H1 (cell line): ENCODE results near the gene DOC2A. TPM values are rescaled to one million over a fixed set of nuclear protein-coding genes. Genes with fewer than 3 reads are reported as not detected.

Experiments used
- CTCF ChIA-PET: fragments of 300-600 bp; sonication (Branson Sonifier 250); formaldehyde crosslinking; loops from one replicate; lab custom pipeline; 2021; ENCODE audit not compliant: partially characterized antibody; lab: Charles Lee
- POLR2A ChIA-PET: fragments of 300-600 bp; sonication (Branson Sonifier 250); formaldehyde crosslinking; loops from one replicate; lab custom pipeline; 2021; ENCODE audit warnings: inconsistent platforms; ENCODE audit not compliant: partially characterized antibody; lab: Charles Lee
- DNase-seq, 2 experiments: peaks; one replicate each; pipeline versions ENCODE4 v3.0.0 to v3.0.0-alpha.2; 2010 to 2022; ENCODE audit warnings: low spot score in 2 of 2, low read depth in 1 of 2, mixed read lengths in 1 of 2
- FAIRE-seq: peaks from 2 replicates; lab custom pipeline; 2011; peaks lifted over from hg19 to GRCh38; lab: Jason Lieb, UNC
- H2AFZ ChIP-seq: 2 replicates; pipeline ENCODE4 v1.8.1; 2012; ENCODE audit warnings: low read length, inconsistent platforms
- H2AK5ac ChIP-seq: 2 replicates; pipeline ENCODE4 v1.6.1; 2013; ENCODE audit warnings: low read depth, low read length
- H2BK120ac ChIP-seq: replicated peaks from 2 replicates; pipeline ENCODE3; 2013; ENCODE audit warnings: low read depth, low read length, inconsistent platforms
- H2BK12ac ChIP-seq: 2 replicates; pipeline ENCODE4 v1.6.1; 2013; ENCODE audit warnings: low read depth, low read length
- H2BK15ac ChIP-seq: 2 replicates; pipeline ENCODE4 v1.6.1; 2013; ENCODE audit warnings: low read length
- H2BK20ac ChIP-seq: 2 replicates; pipeline ENCODE4 v1.6.1; 2013; ENCODE audit warnings: low read length
- H2BK5ac ChIP-seq: 2 replicates; pipeline ENCODE4 v1.6.1; 2013; ENCODE audit warnings: low read depth, low read length
- H3K14ac ChIP-seq: 2 replicates; pipeline ENCODE4 v1.6.1; 2013; ENCODE audit warnings: inconsistent platforms; ENCODE audit not compliant: insufficient read length
- H3K18ac ChIP-seq: 2 replicates; pipeline ENCODE4 v1.6.1; 2013; ENCODE audit warnings: low read length; ENCODE audit errors: extremely low read depth
- H3K23ac ChIP-seq: 2 replicates; pipeline ENCODE4 v1.6.1; 2013; ENCODE audit warnings: inconsistent platforms; ENCODE audit not compliant: insufficient read length
- H3K23me2 ChIP-seq: 2 replicates; pipeline ENCODE4 v1.6.1; 2013; ENCODE audit warnings: low read depth, low read length
- H3K27ac ChIP-seq: 2 replicates; pipeline ENCODE4 v1.6.1; 2011; ENCODE audit warnings: low read depth, low read length, inconsistent platforms
- H3K27me3 ChIP-seq, 4 experiments: replicated peaks in 1 of 4; 1 replicate in 1 of 4; 2 replicates in 3 of 4; pipeline versions ENCODE4 v1.6.1 to v1.8.1; 2011 to 2013; ENCODE audit warnings: low read length in 3 of 4, mild to moderate bottlenecking in 3 of 4, inconsistent platforms in 2 of 4, mixed read lengths in 2 of 4, moderate library complexity in 1 of 4; ENCODE audit not compliant: control insufficient read depth in 3 of 4, insufficient read depth in 3 of 4; ENCODE audit errors: extremely low read depth in 1 of 4
- H3K36me3 ChIP-seq, 4 experiments: 2 replicates each; pipeline versions ENCODE4 v1.6.1 to v1.8.1; 2011 to 2013; ENCODE audit warnings: mild to moderate bottlenecking in 4 of 4, low read length in 3 of 4, moderate library complexity in 2 of 4, control low read depth in 1 of 4, inconsistent platforms in 1 of 4; ENCODE audit not compliant: insufficient read depth in 4 of 4, control insufficient read depth in 2 of 4
- H3K4ac ChIP-seq: replicated peaks from 2 replicates; pipeline ENCODE3; 2013; ENCODE audit warnings: low read length, low read depth, mixed read lengths, inconsistent platforms; ENCODE audit not compliant: insufficient read length
- H3K4me1 ChIP-seq, 4 experiments: replicated peaks in 1 of 4; 1 replicate in 1 of 4; 2 replicates in 3 of 4; pipeline versions ENCODE4 v1.6.1 to v1.8.1; 2011 to 2013; ENCODE audit warnings: low read length in 3 of 4, inconsistent platforms in 2 of 4, mixed read lengths in 1 of 4; ENCODE audit not compliant: insufficient read depth in 4 of 4, control insufficient read depth in 3 of 4
- H3K4me2 ChIP-seq, 2 experiments: 2 replicates each; pipeline versions ENCODE4 v1.6.1 to v1.8.1; 2011 to 2013; ENCODE audit warnings: low read depth in 2 of 2, low read length in 2 of 2, control low read depth in 1 of 2, inconsistent platforms in 1 of 2, mild to moderate bottlenecking in 1 of 2; ENCODE audit not compliant: insufficient read depth in 1 of 2
- H3K4me3 ChIP-seq, 4 experiments: fragments of 200-600, 300-600 bp in 1 of 4; sonication (generic), shearing (Covaris generic), sonication (Bioruptor Twin) in 1 of 4; 2 replicates each; pipeline versions ENCODE4 v1.5.1 to v1.8.1; 2011 to 2016; ENCODE audit warnings: low read length in 4 of 4, low read depth in 3 of 4, control low read depth in 2 of 4, inconsistent platforms in 2 of 4, mild to moderate bottlenecking in 2 of 4, mixed read lengths in 1 of 4, moderate library complexity in 1 of 4; ENCODE audit not compliant: insufficient read depth in 2 of 4; ENCODE audit errors: extremely low read depth in 1 of 4
- H3K56ac ChIP-seq: replicated peaks from 2 replicates; pipeline ENCODE3; 2013; ENCODE audit warnings: low read depth, mild to moderate bottlenecking, mixed read lengths, low read length, inconsistent platforms; ENCODE audit not compliant: insufficient read length
- H3K79me1 ChIP-seq: 2 replicates; pipeline ENCODE4 v1.6.1; 2013; ENCODE audit warnings: low read depth, low read length, control low read depth
- H3K79me2 ChIP-seq, 2 experiments: 2 replicates each; pipeline versions ENCODE4 v1.6.1 to v1.8.1; 2012 to 2013; ENCODE audit warnings: low read length in 2 of 2, mild to moderate bottlenecking in 2 of 2, inconsistent platforms in 1 of 2; ENCODE audit not compliant: insufficient read depth in 2 of 2, control insufficient read depth in 1 of 2
- H3K9ac ChIP-seq, 4 experiments: replicated peaks in 1 of 4; 1 replicate in 1 of 4; 2 replicates in 3 of 4; pipeline versions ENCODE4 v1.6.1 to v1.8.1; 2011 to 2013; ENCODE audit warnings: low read depth in 3 of 4, low read length in 3 of 4, control low read depth in 2 of 4, mild to moderate bottlenecking in 2 of 4, moderate library complexity in 2 of 4, inconsistent platforms in 1 of 4; ENCODE audit errors: extremely low read depth in 1 of 4
- H3K9me3 ChIP-seq, 2 experiments: 2 replicates each; pipeline versions ENCODE4 v1.6.1 to v1.8.1; 2012 to 2013; ENCODE audit warnings: mild to moderate bottlenecking in 2 of 2, moderate library complexity in 2 of 2, control low read depth in 1 of 2, inconsistent platforms in 1 of 2, low read depth in 1 of 2, low read length in 1 of 2, mixed read lengths in 1 of 2; ENCODE audit not compliant: insufficient read depth in 2 of 2
- H4K20me1 ChIP-seq, 2 experiments: replicated peaks in 1 of 2; 2 replicates each; pipeline versions ENCODE3 to v1.8.1; 2011 to 2013; ENCODE audit warnings: inconsistent platforms in 2 of 2, low read length in 2 of 2, mild to moderate bottlenecking in 1 of 2; ENCODE audit not compliant: insufficient read depth in 2 of 2, control insufficient read depth in 1 of 2
- H4K5ac ChIP-seq: 2 replicates; pipeline ENCODE4 v1.6.1; 2013; ENCODE audit warnings: low read length, low read depth, mixed read lengths, inconsistent platforms; ENCODE audit not compliant: insufficient read length
- H4K8ac ChIP-seq: 2 replicates; pipeline ENCODE4 v1.8.0; 2013; ENCODE audit warnings: mild to moderate bottlenecking, moderate library complexity, low read length, inconsistent platforms; ENCODE audit not compliant: insufficient read depth; ENCODE audit errors: extremely low read depth
- H4K91ac ChIP-seq: replicated peaks from 2 replicates; pipeline ENCODE3; 2013; ENCODE audit warnings: low read length, mixed read lengths, inconsistent platforms; ENCODE audit not compliant: insufficient read length
- BACH1 ChIP-seq: IDR thresholded peaks from 2 replicates; pipeline ENCODE4 v1.6.1; 2012; ENCODE audit warnings: low read length, improper control_type of control experiment
- NANOG ChIP-seq: IDR thresholded peaks from 2 replicates; pipeline ENCODE4 v1.6.1; 2011; ENCODE audit warnings: low read length, low read depth, mild to moderate bottlenecking, inconsistent platforms; ENCODE audit not compliant: insufficient read depth, poor library complexity, severe bottlenecking
- POU5F1 ChIP-seq: IDR thresholded peaks from 2 replicates; pipeline ENCODE4 v1.6.1; 2011; ENCODE audit warnings: low read depth, mild to moderate bottlenecking, low read length, moderate library complexity
- RAD21 ChIP-seq, 2 experiments: IDR thresholded peaks in 1 of 2; conservative IDR thresholded peaks in 1 of 2; 2 replicates each; pipeline ENCODE4 v1.6.1; 2011; ENCODE audit warnings: low read depth in 2 of 2, low read length in 2 of 2, improper control_type of control experiment in 1 of 2, inconsistent platforms in 1 of 2, mild to moderate bottlenecking in 1 of 2, moderate library complexity in 1 of 2
- RFX5 ChIP-seq: IDR thresholded peaks from 2 replicates; pipeline ENCODE4 v1.6.1; 2011; ENCODE audit warnings: low read depth, low read length, improper control_type of control experiment, borderline replicate concordance
- RXRA ChIP-seq: IDR thresholded peaks from 2 replicates; pipeline ENCODE4 v1.6.1; 2011; ENCODE audit warnings: low read depth, mild to moderate bottlenecking, low read length, moderate library complexity; ENCODE audit not compliant: insufficient read depth
- SIN3A ChIP-seq, 2 experiments: IDR thresholded peaks in 1 of 2; conservative IDR thresholded peaks in 1 of 2; 2 replicates each; pipeline ENCODE4 v1.6.1; 2011 to 2012; ENCODE audit warnings: low read length in 2 of 2, improper control_type of control experiment in 1 of 2, low read depth in 1 of 2, mild to moderate bottlenecking in 1 of 2
- SIRT6 ChIP-seq: IDR thresholded peaks from one replicate; pipeline ENCODE4 v1.7.1; 2012; ENCODE audit warnings: low read length, inconsistent platforms
- SP1 ChIP-seq: IDR thresholded peaks from 2 replicates; pipeline ENCODE4 v1.6.1; 2011; ENCODE audit warnings: low read depth, low read length
- WGBS, 2 experiments: shearing (Covaris generic) in 1 of 2; methylation state at CpG; one replicate each; pipeline versions ENCODE4 v1.1.6 to v1.1.7; 2013 to 2015; ENCODE audit warnings: low lambda C conversion rate in 2 of 2, mixed read lengths in 2 of 2, inconsistent platforms in 1 of 2, low coverage in 1 of 2, missing lambda C conversion rate in 1 of 2; ENCODE audit not compliant: insufficient replicate concordance in 2 of 2, insufficient coverage in 1 of 2, insufficient read length in 1 of 2; ENCODE audit errors: extremely low coverage in 1 of 2, missing lambda C conversion rate in 1 of 2; 5-methylcytosine and 5-hydroxymethylcytosine counted together
- polyA plus RNA-seq, 7 experiments: library from polyadenylated mRNA; depleted of rRNA in 3 of 7; stranded (reverse) in 5 of 7; unstranded in 2 of 7; fragments of >200 nt in 5 of 7; fragments of 200-250 nt in 2 of 7; gene quantifications; 1 replicate in 5 of 7; 2 replicates in 1 of 7; 4 replicates in 1 of 7; pipeline versions ENCODE4 v1.2.1 to v1.2.3, GENCODE V29; 2011 to 2013; ENCODE audit warnings: missing spikeins in 2 of 7, mixed read lengths in 2 of 7
- total RNA-seq: library from RNA; stranded (reverse); fragmentation: NEBNext Ultra II Directional; extraction: Animal tissue kit (Norgen Biotek cat#: 25700); gene quantifications from 2 replicates; pipeline ENCODE4 v1.2.1, GENCODE V29; 2021

The DOC2A gene
- total and polyA plus RNA-seq, 2 of the 8 experiments (the other 6 are each of a cell fraction or from before 2014, with no cell fraction given) = 13.9 to 20.7 TPM

DNA sequence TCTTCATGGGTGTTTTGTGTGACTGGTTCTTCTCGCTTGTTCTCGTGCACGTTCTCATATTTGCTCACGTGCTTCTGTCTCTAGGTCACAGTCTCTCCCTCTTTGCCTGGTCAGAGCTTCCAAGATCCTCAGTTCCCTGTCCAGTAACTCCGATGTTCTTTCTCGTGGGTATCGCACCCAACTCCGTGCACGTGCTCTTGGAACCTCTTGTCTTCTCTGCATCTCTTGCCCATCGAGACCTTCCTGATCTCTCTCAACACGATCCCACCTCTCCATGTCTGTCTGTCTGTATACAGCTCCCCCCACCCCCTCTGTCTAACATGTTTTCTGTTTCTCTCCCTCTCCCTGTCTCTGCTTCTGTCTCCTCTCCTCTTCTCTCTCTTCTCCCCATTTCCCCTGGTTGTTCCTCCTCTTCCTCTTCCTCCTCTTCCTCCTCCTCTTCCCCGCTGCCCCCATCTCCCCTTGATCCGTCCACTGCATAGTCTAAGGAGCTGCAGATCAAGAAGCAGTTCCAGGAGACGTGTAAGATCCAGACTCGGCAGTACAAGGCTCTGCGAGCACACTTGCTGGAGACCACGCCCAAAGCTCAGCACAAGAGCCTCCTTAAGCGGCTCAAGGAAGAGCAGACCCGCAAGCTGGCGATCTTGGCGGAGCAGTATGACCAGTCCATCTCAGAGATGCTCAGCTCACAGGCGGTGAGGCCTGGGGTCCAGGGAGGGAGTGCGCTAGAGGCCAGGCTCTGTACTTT, 21.5 kb downstream of the DOC2A start:
- no peak overlapping the region for H2BK15ac ChIP-seq
- no peaks in the 10 kb centered on the region for H3K79me1 ChIP-seq
- no peaks in the 10 kb centered on the region for H4K20me1 ChIP-seq
- POLR2A ChIA-PET = interaction anchor here (0.5 to 1.0 kb wide), 5 partner anchors 10 to 195 kb away, joined by 3 to 4 read pairs (median 3); no protein-coding TSS in a partner anchor
- no peak overlapping the region for H3K56ac ChIP-seq
- no peak overlapping the region for H4K8ac ChIP-seq
- DNase-seq (no peak), FAIRE-seq (no peak)
- H3K27ac ChIP-seq = no peak overlapping the region
- H4K91ac ChIP-seq = no peak overlapping the region
- peaks cover 8 to 53% (median 32%) of the 10 kb centered on the region in 4 experiments for H3K36me3 ChIP-seq
- H3K4me3 ChIP-seq = no peak overlapping the region
- H3K23ac ChIP-seq = no peak overlapping the region
- no peaks in the 10 kb centered on the region for H3K79me2 ChIP-seq
- H2BK5ac ChIP-seq = no peak overlapping the region; the same call in 1 of the 2 replicates
- H3K9ac ChIP-seq = 0 out of 7 replicates have a peak overlapping the region, but pooled peaks of 1 of the 4 experiments have one; percentile 10
- no peak overlapping the region for H3K18ac ChIP-seq
- no peak overlapping the region for H2BK12ac ChIP-seq
- no peaks in the 10 kb centered on the region for H3K9me3 ChIP-seq
- no peak overlapping the region for H2BK120ac ChIP-seq
- H2BK20ac ChIP-seq = no peak overlapping the region
- CTCF ChIA-PET = interaction anchor here (0.5 to 1.3 kb wide), 3 partner anchors 14 to 19 kb away, joined by 3 to 4 read pairs (median 3); no protein-coding TSS in a partner anchor
- H3K4me2 ChIP-seq = no peak overlapping the region
- H2AK5ac ChIP-seq = no peak overlapping the region
- no peaks in the 10 kb centered on the region for H3K23me2 ChIP-seq
- 91% methylated on average over 23 of the region's 23 CpGs; no CpG with 5 or more reads in 1 of the 2 experiments for WGBS, 2 experiments
- H3K4ac ChIP-seq = no peak overlapping the region
- H3K14ac ChIP-seq = no peak overlapping the region
- H4K5ac ChIP-seq = no peak overlapping the region
- H3K4me1 ChIP-seq = no peaks in the 10 kb centered on the region
- TF ChIP-seq RXRA (no peak), RAD21 (IDR thresholded peaks at IDR 0.05 in 1 of 2, conservative IDR thresholded peaks at IDR 0.05 in 1 of 2; ENCODE audit: low read depth in 2 of 2, low read length in 2 of 2) (no peak), BACH1 (no peak), POU5F1 (no peak), SIN3A (conservative IDR thresholded peaks at IDR 0.05 in 1 of 2, IDR thresholded peaks at IDR 0.05 in 1 of 2; ENCODE audit: low read depth in 1 of 2, low read length in 2 of 2) (no peak), SIRT6 (no peak), NANOG (no peak), SP1 (no peak), RFX5 (no peak)
- H2AFZ ChIP-seq = no peak overlapping the region
- H3K27me3 ChIP-seq = no peaks in the 10 kb centered on the region
